GM12801 (cell line): ENCODE results near the gene GSTM1.

Experiments
- CTCF ChIP-seq: IDR thresholded peaks from one replicate; pipeline ENCODE4 v1.5.1; 2011; ENCODE audit warnings: control low read depth; ENCODE audit not compliant: insufficient read length; ENCODE audit errors: extremely low read depth

The GSTM1 gene

GRCh38 chr1:109664671-109665070 is 22.9 kb upstream of the GSTM1 start:
- TF ChIP-seq CTCF, result no peak

GRCh38 chr1:109667452-109668122 is 20.0 kb upstream of the GSTM1 start, which contains the start of gene GSTM2:
Gene GSTM2 (plus strand): TSS chr1:109668057. CDS start chr1:109668116, 59 bp downstream.
- TF ChIP-seq CTCF, result no peak

GRCh38 chr1:109668123-109668775 is 19.4 kb upstream of the GSTM1 start:
- TF ChIP-seq CTCF, result no peak

- no peak for TF ChIP-seq CTCF
Measured at GRCh38 chr1:109669246-109669948, 18.2 kb upstream of the GSTM1 start.

GRCh38 chr1:109671067-109671466 is 16.6 kb upstream of the GSTM1 start:
- TF ChIP-seq CTCF, result no peak

- TF ChIP-seq CTCF, result no peak
Measured at GRCh38 chr1:109677459-109677858, 10.2 kb upstream of the GSTM1 start.

GRCh38 chr1:109689844-109690405 is 2.3 kb downstream of the GSTM1 start:
- no peak for TF ChIP-seq CTCF
